Stimulated activated naive CD8-positive, alpha-beta T cell treated with anti-CD3 and anti-CD28 coated beads, Interleukin-15, Interleukin-2, amounts not matched to agents 100 ng/mL and 50 ng/mL, for 24 hours (primary cell): ENCODE data around the gene EML1.

Experiments
- H3K27ac Mint-ChIP-seq: one replicate; pipeline ENCODE4 v1.8.0; 2021; ENCODE audit warnings: mild to moderate bottlenecking, mixed read lengths
- H3K27me3 Mint-ChIP-seq: one replicate; pipeline ENCODE4 v1.8.0; 2021; ENCODE audit warnings: mixed read lengths
- H3K36me3 Mint-ChIP-seq: one replicate; pipeline ENCODE4 v1.8.0; 2021; ENCODE audit warnings: low read depth, mixed read lengths
- H3K4me1 Mint-ChIP-seq: one replicate; pipeline ENCODE4 v1.8.0; 2021; ENCODE audit warnings: low read depth, mixed read lengths
- H3K4me3 Mint-ChIP-seq: one replicate; pipeline ENCODE4 v1.8.0; 2021; ENCODE audit warnings: mild to moderate bottlenecking, mixed read lengths
- H3K9me3 Mint-ChIP-seq: one replicate; pipeline ENCODE4 v1.8.0; 2021; ENCODE audit warnings: mixed read lengths

EML1 gene

GRCh38 chr14:99865408-99865807 is 72.2 kb downstream of the EML1 start:
- Mint-ChIP-seq H3K36me3 (no peaks in the 10 kb centered on the region), H3K4me3 (no peak overlapping the region), H3K4me1 (no peaks in the 10 kb centered on the region), H3K9me3 (no peaks in the 10 kb centered on the region), H3K27ac (no peak overlapping the region), H3K27me3 (peaks cover 40% of the 10 kb centered on the region)

- Mint-ChIP-seq H3K27me3 (peaks cover 58% of the 10 kb centered on the region), H3K4me1 (no peaks in the 10 kb centered on the region)
Observed at GRCh38 chr14:99870617-99871016, 77.4 kb downstream of the EML1 start.

GRCh38 chr14:99871771-99872170 is 78.6 kb downstream of the EML1 start:
- H3K9me3 Mint-ChIP-seq: no peaks in the 10 kb centered on the region
- no peak overlapping the region for H3K27ac Mint-ChIP-seq
- peaks cover 66% of the 10 kb centered on the region for H3K27me3 Mint-ChIP-seq
- no peaks in the 10 kb centered on the region for H3K4me1 Mint-ChIP-seq
- H3K4me3 Mint-ChIP-seq: no peak overlapping the region
- H3K36me3 Mint-ChIP-seq: no peaks in the 10 kb centered on the region

More at GRCh38 chr14:99870617-99871016, 77.4 kb downstream of the EML1 start:
- Mint-ChIP-seq H3K36me3 (no peaks in the 10 kb centered on the region), H3K4me3 (no peak overlapping the region), H3K9me3 (no peaks in the 10 kb centered on the region), H3K27ac (no peak overlapping the region)

- Mint-ChIP-seq H3K4me1 (no peaks in the 10 kb centered on the region), H3K27me3 (peaks cover 59% of the 10 kb centered on the region), H3K36me3 (no peaks in the 10 kb centered on the region), H3K27ac (no peak overlapping the region), H3K4me3 (no peak overlapping the region), H3K9me3 (no peaks in the 10 kb centered on the region)
Observed at GRCh38 chr14:99872786-99873440, 79.7 kb downstream of the EML1 start.

GRCh38 chr14:99873653-99874052 is 80.4 kb downstream of the EML1 start:
- H3K27ac Mint-ChIP-seq: no peak overlapping the region
- H3K4me1 Mint-ChIP-seq: no peaks in the 10 kb centered on the region
- H3K36me3 Mint-ChIP-seq: no peaks in the 10 kb centered on the region
- H3K4me3 Mint-ChIP-seq: no peak overlapping the region
- no peaks in the 10 kb centered on the region for H3K9me3 Mint-ChIP-seq
- peaks cover 52% of the 10 kb centered on the region for H3K27me3 Mint-ChIP-seq

GRCh38 chr14:99874306-99874705 is 81.1 kb downstream of the EML1 start:
- Mint-ChIP-seq H3K27me3 (peaks cover 45% of the 10 kb centered on the region), H3K36me3 (no peaks in the 10 kb centered on the region), H3K27ac (no peak overlapping the region), H3K4me1 (no peaks in the 10 kb centered on the region), H3K9me3 (no peaks in the 10 kb centered on the region), H3K4me3 (no peak overlapping the region)

GRCh38 chr14:99875421-99875820 is 82.2 kb downstream of the EML1 start:
- Mint-ChIP-seq H3K27me3 (peaks cover 36% of the 10 kb centered on the region), H3K9me3 (no peaks in the 10 kb centered on the region), H3K27ac (no peak overlapping the region), H3K36me3 (no peaks in the 10 kb centered on the region), H3K4me3 (no peak overlapping the region), H3K4me1 (no peaks in the 10 kb centered on the region)

GRCh38 chr14:99875836-99876235 is 82.6 kb downstream of the EML1 start:
- H3K27ac Mint-ChIP-seq: no peak overlapping the region
- peaks cover 40% of the 10 kb centered on the region for H3K27me3 Mint-ChIP-seq
- H3K4me3 Mint-ChIP-seq: no peak overlapping the region
- no peaks in the 10 kb centered on the region for H3K36me3 Mint-ChIP-seq
- no peaks in the 10 kb centered on the region for H3K9me3 Mint-ChIP-seq
- H3K4me1 Mint-ChIP-seq: no peaks in the 10 kb centered on the region

- H3K36me3 Mint-ChIP-seq: no peaks in the 10 kb centered on the region
- no peaks in the 10 kb centered on the region for H3K4me1 Mint-ChIP-seq
- peaks cover 40% of the 10 kb centered on the region for H3K27me3 Mint-ChIP-seq
- H3K4me3 Mint-ChIP-seq: no peak overlapping the region
- no peaks in the 10 kb centered on the region for H3K9me3 Mint-ChIP-seq
- H3K27ac Mint-ChIP-seq: no peak overlapping the region
Observed at GRCh38 chr14:99876406-99876805, 83.2 kb downstream of the EML1 start.

- no peaks in the 10 kb centered on the region for H3K36me3 Mint-ChIP-seq
- H3K27me3 Mint-ChIP-seq: peaks cover 32% of the 10 kb centered on the region
- H3K4me1 Mint-ChIP-seq: no peaks in the 10 kb centered on the region
- no peak overlapping the region for H3K4me3 Mint-ChIP-seq
- no peaks in the 10 kb centered on the region for H3K9me3 Mint-ChIP-seq
- H3K27ac Mint-ChIP-seq: no peak overlapping the region
Observed at GRCh38 chr14:99878563-99878962, 85.3 kb downstream of the EML1 start.

- no peaks in the 10 kb centered on the region for H3K36me3 Mint-ChIP-seq
- H3K4me3 Mint-ChIP-seq: no peak overlapping the region
- H3K27me3 Mint-ChIP-seq: peaks cover 29% of the 10 kb centered on the region
- H3K9me3 Mint-ChIP-seq: no peaks in the 10 kb centered on the region
- H3K4me1 Mint-ChIP-seq: no peaks in the 10 kb centered on the region
- no peak overlapping the region for H3K27ac Mint-ChIP-seq
Observed at GRCh38 chr14:99879401-99880295, 86.4 kb downstream of the EML1 start.

- Mint-ChIP-seq H3K27ac (no peak overlapping the region), H3K27me3 (peaks cover 22% of the 10 kb centered on the region), H3K4me3 (no peak overlapping the region), H3K36me3 (no peaks in the 10 kb centered on the region), H3K9me3 (no peaks in the 10 kb centered on the region), H3K4me1 (no peaks in the 10 kb centered on the region)
Observed at GRCh38 chr14:99880651-99881420, 87.6 kb downstream of the EML1 start.

- no peak overlapping the region for H3K27ac Mint-ChIP-seq
- no peaks in the 10 kb centered on the region for H3K36me3 Mint-ChIP-seq
- H3K4me1 Mint-ChIP-seq: no peaks in the 10 kb centered on the region
- no peak overlapping the region for H3K4me3 Mint-ChIP-seq
- no peaks in the 10 kb centered on the region for H3K9me3 Mint-ChIP-seq
- peaks cover 14% of the 10 kb centered on the region for H3K27me3 Mint-ChIP-seq
Observed at GRCh38 chr14:99883866-99884650, 90.8 kb downstream of the EML1 start.

GRCh38 chr14:99884834-99885648 is 91.8 kb downstream of the EML1 start:
- Mint-ChIP-seq H3K9me3 (no peaks in the 10 kb centered on the region), H3K4me1 (no peaks in the 10 kb centered on the region), H3K27ac (no peak overlapping the region), H3K4me3 (no peak overlapping the region), H3K27me3 (peaks cover 14% of the 10 kb centered on the region), H3K36me3 (no peaks in the 10 kb centered on the region)
